Fibroblast of lung (primary cell): ENCODE measurements around the gene NEXN.

Experiments
- CTCF ChIP-seq, 2 donors: IDR thresholded peaks in 1 of 2; conservative IDR thresholded peaks in 1 of 2; 1 replicate in 1 of 2; 2 replicates in 1 of 2; pipeline ENCODE4 v1.5.1; 2011 to 2012; ENCODE audit warnings: low read length in 2 of 2, control low read depth in 1 of 2, inconsistent platforms in 1 of 2, low read depth in 1 of 2, mild to moderate bottlenecking in 1 of 2
- EZH2 ChIP-seq: IDR thresholded peaks from 2 replicates; pipeline ENCODE4 v1.5.1; 2012; ENCODE audit warnings: low read length, control low read depth, mild to moderate bottlenecking; ENCODE audit errors: missing control alignments

DNA sequence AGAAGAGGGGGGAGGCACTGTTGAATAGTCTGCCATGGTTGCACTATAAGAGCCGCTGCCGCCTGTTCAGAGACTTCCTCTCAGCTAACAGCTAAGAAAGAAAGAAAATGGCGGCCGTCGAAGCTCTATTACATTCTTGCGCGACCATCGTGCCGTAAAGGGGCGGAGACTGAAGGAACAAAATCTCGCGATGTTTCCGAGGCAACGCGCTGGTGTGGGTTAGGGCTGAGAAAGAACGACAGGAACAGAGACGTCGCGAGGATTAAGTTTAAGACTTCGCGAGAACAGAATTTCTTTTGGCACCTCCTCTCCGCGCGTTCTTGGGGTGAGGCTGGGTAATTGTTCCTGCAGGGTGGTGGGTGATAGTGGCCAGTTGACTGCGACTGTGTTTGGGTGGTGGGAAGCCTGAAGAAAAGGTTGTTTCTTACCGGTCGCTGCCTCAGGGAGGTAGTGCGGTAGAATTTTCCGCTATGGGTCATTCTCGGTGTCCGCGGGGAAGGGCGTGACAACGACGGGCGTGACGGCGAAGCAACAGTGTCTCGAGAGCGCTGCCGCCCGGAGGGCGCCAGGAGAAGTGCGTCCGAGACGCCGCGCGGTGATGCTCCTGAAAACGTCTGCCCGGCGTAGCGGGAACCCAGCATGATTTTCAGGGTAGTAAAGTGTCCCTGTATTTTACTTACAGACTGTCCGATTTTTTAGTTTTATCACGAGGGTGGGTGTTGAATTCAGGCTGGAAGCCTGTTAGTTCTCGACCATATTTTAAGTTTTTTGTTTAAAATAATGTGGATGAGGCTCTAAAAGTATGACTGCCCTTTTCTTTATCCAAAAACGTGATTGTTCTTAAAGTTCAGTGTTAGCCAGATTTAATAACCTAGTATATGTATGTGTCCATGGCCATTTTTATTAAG is 90.8 kb downstream of the NEXN start, which contains the start of gene FUBP1:
- TF ChIP-seq EZH2 (no peak), CTCF (conservative IDR thresholded peaks at IDR 0.05 in 1 of 2, IDR thresholded peaks at IDR 0.05 in 1 of 2; ENCODE audit: low read depth in 1 of 2, low read length in 2 of 2) (peak; percentile 65 to 69)
